ENCODE data around the gene GPD2.

DNA sequence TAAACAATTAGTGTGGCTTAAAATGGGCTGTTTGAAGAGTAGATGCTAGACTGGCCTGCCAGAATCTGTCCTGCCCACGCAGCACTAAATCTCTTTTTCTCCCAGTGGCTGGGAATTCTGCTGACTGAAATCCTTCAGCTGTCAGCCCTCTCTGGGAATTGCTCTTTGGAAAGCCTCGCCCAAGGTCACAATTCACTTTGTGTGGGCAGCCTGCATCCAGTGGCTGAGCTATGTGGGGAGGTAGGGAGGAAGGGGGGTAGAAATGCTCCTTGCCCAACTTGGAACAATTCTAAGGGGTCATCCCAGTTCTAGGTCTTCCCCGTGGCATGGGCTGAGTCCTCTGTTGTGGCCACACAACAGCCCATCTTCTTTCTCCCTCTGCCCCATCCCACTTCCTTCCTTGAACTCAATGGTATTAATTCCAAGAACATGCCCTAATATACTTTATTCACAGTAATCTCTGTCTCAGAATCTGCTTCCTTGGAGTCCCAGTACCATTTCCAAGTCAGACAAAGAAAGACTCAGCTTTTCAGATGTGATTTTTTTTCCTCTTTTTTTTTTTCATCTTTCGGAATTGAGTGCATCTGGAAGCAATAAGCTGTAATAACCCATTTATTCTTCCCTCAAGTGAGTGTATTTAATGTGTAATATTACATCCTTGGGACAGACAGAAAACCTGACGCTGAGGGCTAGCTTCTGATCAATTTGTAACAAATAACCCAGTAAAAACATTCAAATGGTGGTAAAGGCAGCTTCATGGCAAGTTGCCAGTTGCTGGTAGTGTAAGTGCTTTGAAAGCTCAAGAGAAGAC is 189.4 kb downstream of the GPD2 start:
- TF ChIP-seq SUZ12 (IDR thresholded peaks at IDR 0.05; ENCODE audit: extremely low read depth, insufficient read depth, insufficient read length), result no peak
- no peak for TF ChIP-seq YY1 (IDR thresholded peaks at IDR 0.05; ENCODE audit: insufficient read depth, insufficient read length)

All from NT2/D1 (cell line).